Mesendoderm (in vitro differentiated cells): Measurements from ENCODE around the gene MST1R.
A peak's percentile ranks its signal among the peaks of the same experiment; 100 is the strongest.

Source experiments
- DNase-seq: peaks from one replicate; pipeline ENCODE4 v3.0.0; 2013
- H2AK5ac ChIP-seq: 2 replicates; pipeline ENCODE4 v1.6.1; 2013; ENCODE audit warnings: low read length, inconsistent platforms
- H2BK120ac ChIP-seq: 2 replicates; pipeline ENCODE4 v1.6.1; 2013; ENCODE audit warnings: low read depth, mild to moderate bottlenecking, low read length, moderate library complexity, mixed read lengths
- H2BK15ac ChIP-seq: replicated peaks from 2 replicates; pipeline ENCODE4 v1.6.1; 2013; ENCODE audit warnings: low read depth, mild to moderate bottlenecking, moderate library complexity
- H2BK5ac ChIP-seq: 2 replicates; pipeline ENCODE4 v1.6.1; 2013; ENCODE audit warnings: low read length, inconsistent platforms
- H3K18ac ChIP-seq: 2 replicates; pipeline ENCODE4 v1.6.1; 2013; ENCODE audit warnings: mild to moderate bottlenecking, low read length, mixed read lengths
- H3K23ac ChIP-seq: one replicate; pipeline ENCODE4 v1.6.1; 2013; ENCODE audit warnings: low read length
- H3K27ac ChIP-seq: 2 replicates; pipeline ENCODE4 v1.5.1; 2013; ENCODE audit warnings: low read depth, mild to moderate bottlenecking, inconsistent platforms, low read length, moderate library complexity
- H3K27me3 ChIP-seq: 2 replicates; pipeline ENCODE4 v1.6.1; 2013; ENCODE audit warnings: low read length, control low read depth, mild to moderate bottlenecking, inconsistent platforms; ENCODE audit not compliant: insufficient read depth, poor library complexity
- H3K36me3 ChIP-seq: 2 replicates; pipeline ENCODE4 v1.6.1; 2013; ENCODE audit warnings: low read length, inconsistent platforms; ENCODE audit not compliant: control insufficient read depth, insufficient read depth
- H3K4ac ChIP-seq: one replicate; pipeline ENCODE4 v1.6.1; 2013; ENCODE audit warnings: low read depth, mild to moderate bottlenecking, low read length, moderate library complexity
- H3K4me1 ChIP-seq: 2 replicates; pipeline ENCODE4 v1.6.1; 2013; ENCODE audit warnings: low read depth, low read length, inconsistent platforms; ENCODE audit not compliant: control insufficient read depth
- H3K4me2 ChIP-seq: 2 replicates; pipeline ENCODE4 v1.6.1; 2013; ENCODE audit warnings: low read length
- H3K4me3 ChIP-seq: 2 replicates; pipeline ENCODE4 v1.5.1; 2013; ENCODE audit warnings: mild to moderate bottlenecking, low read length
- H3K56ac ChIP-seq: one replicate; pipeline ENCODE4 v1.6.1; 2013; ENCODE audit warnings: low read length
- H3K79me1 ChIP-seq: 2 replicates; pipeline ENCODE4 v1.6.1; 2013; ENCODE audit warnings: low read length, inconsistent platforms
- H3K79me2 ChIP-seq: 2 replicates; pipeline ENCODE4 v1.6.1; 2013; ENCODE audit warnings: mild to moderate bottlenecking, low read length; ENCODE audit not compliant: control insufficient read depth, insufficient read depth
- H3K9ac ChIP-seq: 2 replicates; pipeline ENCODE4 v1.6.1; 2013; ENCODE audit warnings: low read length, inconsistent platforms
- H4K5ac ChIP-seq: one replicate; pipeline ENCODE4 v1.6.1; 2013; ENCODE audit warnings: low read length
- H4K8ac ChIP-seq: one replicate; pipeline ENCODE4 v1.6.1; 2013; ENCODE audit warnings: low read depth, mild to moderate bottlenecking, control low read depth, low read length, moderate library complexity
- WGBS: extraction: QIAGEN DNeasy Blood & Tissue Kit; methylation state at CpG from one replicate; pipeline ENCODE4 v1.1.7; 2013; ENCODE audit warnings: low lambda C conversion rate, missing lambda C conversion rate; ENCODE audit not compliant: insufficient coverage; ENCODE audit errors: extremely low coverage; 5-methylcytosine and 5-hydroxymethylcytosine counted together

Gene MST1R

GRCh38 chr3:49928481-49929017 lies 24.9 kb upstream of the MST1R start:
- Histone ChIP-seq H3K9ac (peak overlapping the region; percentile 9), H2AK5ac (no peak overlapping the region), H4K8ac (no peak overlapping the region), H2BK15ac (no peak overlapping the region), H3K4ac (no peak overlapping the region), H3K56ac (peak overlapping the region; percentile 25), H4K5ac (no peak overlapping the region), H3K18ac (no peak overlapping the region), H2BK120ac (no peak overlapping the region), H3K4me2 (peak overlapping the region; percentile 4), H3K4me3 (no peak overlapping the region), H3K79me2 (no peaks in the 10 kb centered on the region), H3K79me1 (no peaks in the 10 kb centered on the region), H3K36me3 (no peaks in the 10 kb centered on the region), H3K27me3 (no peaks in the 10 kb centered on the region), H2BK5ac (no peak overlapping the region), H3K23ac (no peak overlapping the region), H3K27ac (no peak overlapping the region), H3K4me1 (peaks cover 4% of the 10 kb centered on the region)
- peak; percentile 60 for DNase-seq
- WGBS: no CpG with 5 or more reads among the region's 5 CpGs

GRCh38 chr3:49927798-49928197 lies 24.1 kb upstream of the MST1R start:
- H2BK5ac ChIP-seq: no peak overlapping the region
- WGBS: no CpG with 5 or more reads among the region's 5 CpGs
- no peak overlapping the region for H3K23ac ChIP-seq
- no peak overlapping the region for H3K4me3 ChIP-seq
- no peak overlapping the region for H4K8ac ChIP-seq
- H3K27me3 ChIP-seq: no peaks in the 10 kb centered on the region
- H2BK15ac ChIP-seq: no peak overlapping the region
- no peak overlapping the region for H2AK5ac ChIP-seq
- H3K27ac ChIP-seq: no peak overlapping the region
- no peak overlapping the region for H2BK120ac ChIP-seq
- no peak overlapping the region for H3K18ac ChIP-seq
- peaks cover 4% of the 10 kb centered on the region for H3K4me1 ChIP-seq
- no peak overlapping the region for H3K9ac ChIP-seq
- DNase-seq: no peak
- no peaks in the 10 kb centered on the region for H3K79me1 ChIP-seq
- H3K4me2 ChIP-seq: no peak overlapping the region
- H3K79me2 ChIP-seq: no peaks in the 10 kb centered on the region
- no peak overlapping the region for H3K4ac ChIP-seq
- no peak overlapping the region for H3K56ac ChIP-seq
- H3K36me3 ChIP-seq: no peaks in the 10 kb centered on the region
- no peak overlapping the region for H4K5ac ChIP-seq

- Histone ChIP-seq H3K27me3 (no peaks in the 10 kb centered on the region), H3K4me1 (peaks cover 4% of the 10 kb centered on the region), H3K23ac (no peak overlapping the region), H2BK5ac (no peak overlapping the region), H3K18ac (no peak overlapping the region), H3K4ac (no peak overlapping the region), H3K79me1 (no peaks in the 10 kb centered on the region), H3K27ac (no peak overlapping the region), H3K36me3 (no peaks in the 10 kb centered on the region), H3K9ac (no peak overlapping the region), H4K8ac (no peak overlapping the region), H3K56ac (no peak overlapping the region), H2BK15ac (no peak overlapping the region), H3K4me2 (no peak overlapping the region), H4K5ac (no peak overlapping the region), H3K79me2 (no peaks in the 10 kb centered on the region), H2AK5ac (no peak overlapping the region), H3K4me3 (no peak overlapping the region), H2BK120ac (no peak overlapping the region)
- WGBS: no CpG with 5 or more reads among the region's 4 CpGs
- no peak for DNase-seq
These were observed 22.6 kb upstream of the MST1R start for GRCh38 chr3:49926117-49926728.

GRCh38 chr3:49925485-49925884 lies 21.8 kb upstream of the MST1R start:
- no peak overlapping the region for H3K4me2 ChIP-seq
- H3K23ac ChIP-seq: no peak overlapping the region
- no CpG with 5 or more reads among the region's 2 CpGs for WGBS
- no peak overlapping the region for H3K4ac ChIP-seq
- H2BK15ac ChIP-seq: no peak overlapping the region
- no peak overlapping the region for H2AK5ac ChIP-seq
- H3K9ac ChIP-seq: no peak overlapping the region
- H3K27me3 ChIP-seq: no peaks in the 10 kb centered on the region
- no peak for DNase-seq
- no peaks in the 10 kb centered on the region for H3K36me3 ChIP-seq
- no peak overlapping the region for H2BK5ac ChIP-seq
- H3K4me1 ChIP-seq: peaks cover 4% of the 10 kb centered on the region
- no peak overlapping the region for H3K4me3 ChIP-seq
- no peak overlapping the region for H2BK120ac ChIP-seq
- H4K8ac ChIP-seq: no peak overlapping the region
- H3K79me2 ChIP-seq: no peaks in the 10 kb centered on the region
- H3K18ac ChIP-seq: no peak overlapping the region
- H3K56ac ChIP-seq: no peak overlapping the region
- H4K5ac ChIP-seq: no peak overlapping the region
- H3K79me1 ChIP-seq: no peaks in the 10 kb centered on the region
- H3K27ac ChIP-seq: no peak overlapping the region

GRCh38 chr3:49924683-49925082 lies 21.0 kb upstream of the MST1R start:
- no CpG with 5 or more reads among the region's 2 CpGs for WGBS
- Histone ChIP-seq H3K9ac (no peak overlapping the region), H2AK5ac (no peak overlapping the region), H3K4me1 (peaks cover 4% of the 10 kb centered on the region), H3K79me2 (no peaks in the 10 kb centered on the region), H3K4me2 (no peak overlapping the region), H3K79me1 (no peaks in the 10 kb centered on the region), H2BK120ac (no peak overlapping the region), H3K56ac (no peak overlapping the region), H2BK15ac (no peak overlapping the region), H3K4me3 (no peak overlapping the region), H4K8ac (no peak overlapping the region), H3K4ac (no peak overlapping the region), H2BK5ac (no peak overlapping the region), H3K36me3 (no peaks in the 10 kb centered on the region), H3K27me3 (no peaks in the 10 kb centered on the region), H3K23ac (no peak overlapping the region), H3K27ac (no peak overlapping the region), H3K18ac (no peak overlapping the region), H4K5ac (no peak overlapping the region)
- peak; percentile 53 for DNase-seq
